ENCODE measurements around the gene RSAD1.

The RSAD1 gene

GRCh38 chr17:50522766-50523165, 44.1 kb downstream of the RSAD1 start:
- Histone ChIP-seq H4K20me1 (ENCODE audit: insufficient read depth) (no peaks in the 10 kb centered on the region), H3K27ac (no peak overlapping the region), H3K79me2 (ENCODE audit: insufficient read depth, low read depth) (no peaks in the 10 kb centered on the region), H3K27me3 (ENCODE audit: insufficient read depth, low read depth) (no peaks in the 10 kb centered on the region), H2AFZ (ENCODE audit: low read depth) (no peak overlapping the region), H3K4me2 (no peak overlapping the region), H3K9ac (no peak overlapping the region), H3K36me3 (ENCODE audit: insufficient read depth) (no peaks in the 10 kb centered on the region), H3K4me1 (ENCODE audit: low read depth, poor library complexity, severe bottlenecking) (peaks cover 6% of the 10 kb centered on the region), H3K4me3 (IDR thresholded peaks at IDR 0.05; ENCODE audit: insufficient read depth, low read depth, low read length) (no peak overlapping the region)
- no peak for TF ChIP-seq CTCF (conservative IDR thresholded peaks at IDR 0.05; ENCODE audit: low read depth, low read length)

- Histone ChIP-seq H3K36me3 (ENCODE audit: insufficient read depth) (no peaks in the 10 kb centered on the region), H2AFZ (ENCODE audit: low read depth) (no peak overlapping the region), H3K27ac (no peak overlapping the region), H4K20me1 (ENCODE audit: insufficient read depth) (no peaks in the 10 kb centered on the region), H3K79me2 (ENCODE audit: insufficient read depth, low read depth) (no peaks in the 10 kb centered on the region), H3K9ac (no peak overlapping the region), H3K4me1 (ENCODE audit: low read depth, poor library complexity, severe bottlenecking) (peaks cover 6% of the 10 kb centered on the region), H3K4me2 (no peak overlapping the region), H3K27me3 (ENCODE audit: insufficient read depth, low read depth) (no peaks in the 10 kb centered on the region), H3K4me3 (IDR thresholded peaks at IDR 0.05; ENCODE audit: insufficient read depth, low read depth, low read length) (no peak overlapping the region)
- TF ChIP-seq CTCF (conservative IDR thresholded peaks at IDR 0.05; ENCODE audit: low read depth, low read length): no peak
Measured at GRCh38 chr17:50523208-50523607, 44.5 kb downstream of the RSAD1 start.

GRCh38 chr17:50524838-50525237, 46.2 kb downstream of the RSAD1 start:
- Histone ChIP-seq H3K4me3 (IDR thresholded peaks at IDR 0.05; ENCODE audit: insufficient read depth, low read depth, low read length) (no peak overlapping the region), H3K27ac (no peak overlapping the region), H3K36me3 (ENCODE audit: insufficient read depth) (no peaks in the 10 kb centered on the region), H3K4me1 (ENCODE audit: low read depth, poor library complexity, severe bottlenecking) (peaks cover 6% of the 10 kb centered on the region), H3K4me2 (no peak overlapping the region), H4K20me1 (ENCODE audit: insufficient read depth) (no peaks in the 10 kb centered on the region), H3K9ac (no peak overlapping the region), H2AFZ (ENCODE audit: low read depth) (no peak overlapping the region), H3K79me2 (ENCODE audit: insufficient read depth, low read depth) (no peaks in the 10 kb centered on the region), H3K27me3 (ENCODE audit: insufficient read depth, low read depth) (no peaks in the 10 kb centered on the region; the same call in 1 of the 2 replicates)
- TF ChIP-seq CTCF (conservative IDR thresholded peaks at IDR 0.05; ENCODE audit: low read depth, low read length): no peak

- H3K4me2 ChIP-seq: no peak overlapping the region
Measured at GRCh38 chr17:50527155-50527762, 48.6 kb downstream of the RSAD1 start.

More at GRCh38 chr17:50527155-50527762, 48.6 kb downstream of the RSAD1 start:
- Histone ChIP-seq H2AFZ (ENCODE audit: low read depth) (no peak overlapping the region), H3K4me1 (ENCODE audit: low read depth, poor library complexity, severe bottlenecking) (no peaks in the 10 kb centered on the region), H3K4me3 (IDR thresholded peaks at IDR 0.05; ENCODE audit: insufficient read depth, low read depth, low read length) (no peak overlapping the region), H3K27ac (no peak overlapping the region), H3K9ac (no peak overlapping the region), H3K79me2 (ENCODE audit: insufficient read depth, low read depth) (no peaks in the 10 kb centered on the region), H3K36me3 (ENCODE audit: insufficient read depth) (no peaks in the 10 kb centered on the region), H3K27me3 (ENCODE audit: insufficient read depth, low read depth) (peaks cover 18% of the 10 kb centered on the region), H4K20me1 (ENCODE audit: insufficient read depth) (no peaks in the 10 kb centered on the region)
- TF ChIP-seq CTCF (conservative IDR thresholded peaks at IDR 0.05; ENCODE audit: low read depth, low read length): no peak

Measured in KMS-11 (cell line).